Spleen (tissue), 7 donors: ENCODE data around the gene ISCA1.

Experiments
- CTCF ChIP-seq, 11 experiments: fragments of 200-600 bp in 7 of 11; fragments of 450-650 bp in 4 of 11; sonication (generic) in 4 of 11; IDR thresholded peaks in 8 of 11; conservative IDR thresholded peaks in 3 of 11; 1 replicate in 7 of 11; 2 replicates in 4 of 11; pipeline versions ENCODE4 v1.4.0 to v1.8.0; 2016 to 2021; ENCODE audit warnings: antibody characterized with exemption in 11 of 11, inconsistent platforms in 4 of 11, mild to moderate bottlenecking in 1 of 11
- POLR2AphosphoS5 ChIP-seq, 3 donors: sonication (generic); formaldehyde crosslinking; IDR thresholded peaks; one replicate each; pipeline ENCODE4 v1.5.1; 2017; ENCODE audit warnings: antibody characterized with exemption in 3 of 3
- donor health status: DM: no; HTN: no; CAD: no; lungs with moderate emphysema.
- donor health status: DM: no; HTN: no; CAD: no.
- donor health status: DM: no; HTN: no; CAD: no.

- TF ChIP-seq CTCF (IDR thresholded peaks at IDR 0.05 in 8 of 11, conservative IDR thresholded peaks at IDR 0.05 in 3 of 11) (no peak), POLR2AphosphoS5 (IDR thresholded peaks at IDR 0.05) (no peak)
These were observed 6.3 kb upstream of the ISCA1 start for GRCh38 chr9:86288499-86289198.
